ENCODE data around the gene OR2C3. TPM values are rescaled to one million over a fixed set of nuclear protein-coding genes. Genes with fewer than 3 reads are reported as not detected.

The OR2C3 gene
- total RNA-seq (2014; rRNA removed; shearing (Covaris generic)): not detected in 2 replicates

- no peak for DNase-seq (ENCODE audit: low spot score)
- in situ Hi-C loops (cut with HindIII; ENCODE audit: low sequenced_read_pairs): no loop called here
Measured at GRCh38 chr1:247536340-247536739, at the start of gene OR2C3. Gene OR2C3, minus strand, starts transcription at chr1:247536440. Its CDS starts 3,929 bp downstream, at chr1:247532511.

GRCh38 chr1:247578946-247579460, 42.8 kb upstream of the OR2C3 start:
- no peak for DNase-seq (ENCODE audit: low spot score)
- in situ Hi-C loops (cut with HindIII; ENCODE audit: low sequenced_read_pairs): no loop called here

GRCh38 chr1:247576514-247576913, 40.3 kb upstream of the OR2C3 start:
- DNase-seq (ENCODE audit: low spot score): peak; percentile 33
- in situ Hi-C loops (cut with HindIII; ENCODE audit: low sequenced_read_pairs): no loop called here

- in situ Hi-C loops (cut with HindIII; ENCODE audit: low sequenced_read_pairs): no loop called here
- no peak for DNase-seq (ENCODE audit: low spot score)
Measured at GRCh38 chr1:247574664-247575063, 38.4 kb upstream of the OR2C3 start.

GRCh38 chr1:247574236-247574635, 38.0 kb upstream of the OR2C3 start:
- in situ Hi-C loops (cut with HindIII; ENCODE audit: low sequenced_read_pairs): no loop called here
- DNase-seq (ENCODE audit: low spot score): no peak

GRCh38 chr1:247562198-247562597, 26.0 kb upstream of the OR2C3 start:
- DNase-seq (ENCODE audit: low spot score): no peak
- in situ Hi-C loops (cut with HindIII; ENCODE audit: low sequenced_read_pairs): no loop called here

GRCh38 chr1:247561711-247562110, 25.5 kb upstream of the OR2C3 start:
- DNase-seq (ENCODE audit: low spot score): no peak
- in situ Hi-C loops (cut with HindIII; ENCODE audit: low sequenced_read_pairs): no loop called here

GRCh38 chr1:247557926-247558674, 21.9 kb upstream of the OR2C3 start:
- in situ Hi-C loops (cut with HindIII; ENCODE audit: low sequenced_read_pairs): no loop called here
- DNase-seq (ENCODE audit: low spot score): no peak

GRCh38 chr1:247552231-247552630, 16.0 kb upstream of the OR2C3 start:
- in situ Hi-C loops (cut with HindIII; ENCODE audit: low sequenced_read_pairs): no loop called here
- no peak for DNase-seq (ENCODE audit: low spot score)

GRCh38 chr1:247551721-247552120, 15.5 kb upstream of the OR2C3 start:
- no peak for DNase-seq (ENCODE audit: low spot score)
- in situ Hi-C loops (cut with HindIII; ENCODE audit: low sequenced_read_pairs): no loop called here

- in situ Hi-C loops (cut with HindIII; ENCODE audit: low sequenced_read_pairs): no loop called here
- DNase-seq (ENCODE audit: low spot score): no peak
Measured at GRCh38 chr1:247548769-247549182, 12.5 kb upstream of the OR2C3 start, which contains the start of gene GCSAML. Gene GCSAML, plus strand, starts transcription at chr1:247549134. Its CDS starts 58 bp downstream, at chr1:247549192.

GRCh38 chr1:247548092-247548491, 11.9 kb upstream of the OR2C3 start:
- DNase-seq (ENCODE audit: low spot score): no peak
- in situ Hi-C loops (cut with HindIII; ENCODE audit: low sequenced_read_pairs): no loop called here

- in situ Hi-C loops (cut with HindIII; ENCODE audit: low sequenced_read_pairs): no loop called here
- DNase-seq (ENCODE audit: low spot score): peak; percentile 6
Measured at GRCh38 chr1:247542811-247543210, 6.6 kb upstream of the OR2C3 start.

GRCh38 chr1:247540581-247540980, 4.3 kb upstream of the OR2C3 start:
- DNase-seq (ENCODE audit: low spot score): no peak
- in situ Hi-C loops (cut with HindIII; ENCODE audit: low sequenced_read_pairs): no loop called here

GRCh38 chr1:247539215-247539614, 3.0 kb upstream of the OR2C3 start:
- DNase-seq (ENCODE audit: low spot score): no peak
- in situ Hi-C loops (cut with HindIII; ENCODE audit: low sequenced_read_pairs): no loop called here

- in situ Hi-C loops (cut with HindIII; ENCODE audit: low sequenced_read_pairs): no loop called here
- DNase-seq (ENCODE audit: low spot score): no peak
Measured at GRCh38 chr1:247538561-247538960, 2.3 kb upstream of the OR2C3 start.

- no peak for DNase-seq (ENCODE audit: low spot score)
Measured at GRCh38 chr1:247535402-247535801, 838 bp downstream of the OR2C3 start.

GRCh38 chr1:247531937-247532336, 4.3 kb downstream of the OR2C3 start:
- in situ Hi-C loops (cut with HindIII; ENCODE audit: low sequenced_read_pairs): no loop called here
- DNase-seq (ENCODE audit: low spot score): no peak

More at GRCh38 chr1:247535402-247535801, 838 bp downstream of the OR2C3 start:
- in situ Hi-C loops (cut with HindIII; ENCODE audit: low sequenced_read_pairs): no loop called here

GRCh38 chr1:247530785-247531184, 5.5 kb downstream of the OR2C3 start:
- in situ Hi-C loops (cut with HindIII; ENCODE audit: low sequenced_read_pairs): no loop called here
- no peak for DNase-seq (ENCODE audit: low spot score)

- DNase-seq (ENCODE audit: low spot score): no peak
- in situ Hi-C loops (cut with HindIII; ENCODE audit: low sequenced_read_pairs): no loop called here
Measured at GRCh38 chr1:247529771-247530355, 6.4 kb downstream of the OR2C3 start.

Data from G401 (cell line).